Activated CD8-positive, alpha-beta memory T cell treated with anti-CD3 and anti-CD28 coated beads, Interleukin-2, amount 50 U/mL, for 48 hours (primary cell): ENCODE measurements around the gene OR10V1.

Experiments
- DNase-seq: peaks from one replicate; pipeline ENCODE4 v3.0.0-alpha.2; 2020

The OR10V1 gene, protein sequence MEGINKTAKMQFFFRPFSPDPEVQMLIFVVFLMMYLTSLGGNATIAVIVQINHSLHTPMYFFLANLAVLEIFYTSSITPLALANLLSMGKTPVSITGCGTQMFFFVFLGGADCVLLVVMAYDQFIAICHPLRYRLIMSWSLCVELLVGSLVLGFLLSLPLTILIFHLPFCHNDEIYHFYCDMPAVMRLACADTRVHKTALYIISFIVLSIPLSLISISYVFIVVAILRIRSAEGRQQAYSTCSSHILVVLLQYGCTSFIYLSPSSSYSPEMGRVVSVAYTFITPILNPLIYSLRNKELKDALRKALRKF

DNA sequence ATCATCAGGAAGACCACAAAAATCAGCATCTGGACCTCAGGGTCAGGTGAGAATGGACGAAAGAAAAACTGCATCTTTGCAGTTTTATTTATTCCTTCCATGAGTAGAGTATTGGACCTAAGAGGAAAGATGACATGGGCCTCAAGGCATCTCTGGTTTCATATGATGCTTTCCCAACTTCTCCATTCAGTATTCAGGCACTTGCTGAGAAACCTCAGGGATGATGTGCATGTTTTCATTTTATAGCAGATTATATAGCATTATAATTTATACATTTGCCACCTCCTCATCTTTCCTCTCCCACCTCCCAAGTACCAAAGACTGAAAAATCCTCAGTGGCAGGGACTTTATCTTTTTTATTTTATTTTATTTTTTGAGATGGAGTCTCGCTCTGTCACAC is at the start of gene OR10V1:
TSS of gene OR10V1 (minus strand) at position 101 of the 400 bp plus-strand sequence. CDS start at position 101, 0 bp downstream.
- DNase-seq: no peak

DNA sequence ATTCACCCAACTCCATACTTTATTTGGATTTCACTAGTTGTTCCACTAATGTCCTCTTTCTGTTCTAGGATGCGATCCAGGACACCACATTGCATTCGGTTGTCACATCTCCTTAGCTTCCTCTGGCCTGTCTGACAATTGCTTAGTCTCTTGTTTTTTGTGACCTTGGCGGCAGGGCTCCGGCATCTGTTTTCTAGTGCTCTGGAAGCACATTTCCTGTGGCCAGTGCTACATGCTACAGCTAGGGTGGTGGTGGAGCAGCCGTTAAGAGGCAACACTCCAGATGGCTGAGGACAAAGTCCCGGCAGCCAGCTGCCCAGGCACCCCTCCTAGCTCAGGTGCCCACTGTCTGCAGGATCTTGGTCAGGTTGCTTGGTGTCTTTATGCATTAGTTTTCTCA is 48.3 kb upstream of the OR10V1 start:
- DNase-seq: no peak

DNA sequence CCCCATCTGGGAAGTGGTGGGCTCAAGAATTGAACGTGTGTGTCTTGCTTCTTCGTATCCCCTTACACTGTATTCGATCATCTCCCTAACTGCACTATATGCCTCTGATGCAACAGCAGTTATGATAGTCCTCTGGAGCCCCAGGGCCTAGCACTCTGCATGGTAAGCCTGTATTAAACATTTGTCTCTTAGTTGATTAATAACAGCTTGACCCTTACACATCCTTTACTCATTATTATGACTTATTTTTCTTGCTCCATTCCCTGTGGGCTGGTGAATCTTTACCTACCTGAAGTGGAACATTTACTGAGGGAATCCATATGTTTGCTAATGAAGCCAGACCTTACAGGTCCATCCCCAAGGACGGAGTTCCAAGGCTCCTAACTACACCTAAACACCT is 47.1 kb upstream of the OR10V1 start:
- no peak for DNase-seq

DNA sequence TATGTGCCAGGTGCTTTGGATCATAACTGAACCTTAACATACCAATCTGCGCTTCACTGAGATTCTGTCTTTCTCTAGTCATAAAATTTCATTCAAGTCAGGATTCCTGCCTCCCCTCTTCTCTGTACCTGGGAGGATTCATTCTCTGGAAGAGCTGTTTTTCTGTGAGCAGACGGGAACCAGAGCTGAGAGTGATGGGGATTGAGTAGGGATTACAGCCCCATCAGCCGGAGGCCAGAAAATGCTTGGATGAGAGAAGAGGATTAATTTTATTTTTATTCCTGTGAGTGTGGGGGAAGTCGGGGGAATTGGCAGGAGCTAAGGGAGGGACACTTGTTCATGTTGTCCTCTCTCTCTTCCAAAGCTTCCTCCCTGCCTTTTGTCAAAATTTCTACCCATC is 46.3 kb upstream of the OR10V1 start:
- no peak for DNase-seq

DNA sequence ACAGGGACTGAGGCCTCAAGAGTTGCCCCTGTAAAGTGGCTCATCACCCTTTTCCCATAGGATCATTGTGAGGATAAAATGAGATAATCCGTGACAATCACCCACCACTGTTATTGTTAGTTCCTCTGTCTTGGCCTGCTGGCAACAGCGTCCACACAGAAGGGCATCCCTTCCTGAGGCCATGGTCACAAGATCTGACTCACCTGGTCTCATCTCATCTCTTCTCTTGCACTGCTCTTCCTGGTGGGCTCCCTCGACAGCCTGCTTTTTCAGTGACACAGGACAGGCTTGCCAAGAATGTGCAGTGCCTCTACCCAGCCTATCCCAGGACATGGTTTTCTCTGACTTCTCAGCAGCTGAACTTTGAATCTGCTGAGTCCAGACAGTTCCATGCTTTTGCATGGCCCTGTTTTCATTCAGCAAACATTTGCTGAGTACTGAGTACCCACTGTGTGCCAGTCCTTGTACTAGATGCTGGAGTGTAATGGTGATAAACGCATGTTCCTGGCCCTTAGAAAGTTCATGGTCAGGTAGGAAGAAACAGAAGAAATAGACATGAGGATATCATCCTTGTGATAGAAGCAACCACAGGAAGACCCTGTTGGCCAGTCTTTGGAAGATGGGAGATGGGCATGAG is 44.9 kb upstream of the OR10V1 start:
- DNase-seq: no peak

DNA sequence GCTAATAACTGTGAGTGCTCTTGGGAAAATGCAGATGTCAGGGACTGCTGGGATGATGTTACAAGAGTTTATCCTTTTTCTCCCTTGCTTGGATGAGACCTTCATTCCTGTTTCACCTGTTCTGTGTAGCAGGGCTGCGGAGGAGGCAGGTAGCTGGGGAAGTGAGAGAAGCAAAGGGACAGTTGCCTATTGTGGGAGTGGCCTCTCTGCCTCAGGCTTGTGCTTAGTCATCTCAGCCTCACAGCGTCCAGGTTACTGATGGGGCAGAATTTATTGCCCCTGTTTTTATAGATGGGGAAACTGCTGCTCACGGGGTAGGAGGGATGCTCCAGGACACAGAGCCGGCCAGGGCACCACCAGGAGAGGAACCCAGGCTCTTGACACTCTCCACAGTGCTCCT is 43.2 kb upstream of the OR10V1 start:
- no peak for DNase-seq

DNA sequence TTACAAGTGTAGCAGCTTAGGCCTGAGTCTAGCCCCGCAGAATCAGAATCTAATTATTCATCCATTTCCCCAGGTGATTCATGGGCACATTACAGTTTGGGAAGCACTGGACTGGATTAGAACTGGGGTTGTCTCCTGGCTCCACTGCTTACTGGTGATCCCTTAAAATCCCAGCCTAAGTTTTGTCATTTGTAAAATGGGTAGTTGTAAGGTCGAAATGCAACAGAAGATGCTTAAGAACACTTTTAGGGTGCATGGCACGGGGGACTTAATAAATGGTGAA is 42.9 kb upstream of the OR10V1 start:
- DNase-seq: no peak

DNA sequence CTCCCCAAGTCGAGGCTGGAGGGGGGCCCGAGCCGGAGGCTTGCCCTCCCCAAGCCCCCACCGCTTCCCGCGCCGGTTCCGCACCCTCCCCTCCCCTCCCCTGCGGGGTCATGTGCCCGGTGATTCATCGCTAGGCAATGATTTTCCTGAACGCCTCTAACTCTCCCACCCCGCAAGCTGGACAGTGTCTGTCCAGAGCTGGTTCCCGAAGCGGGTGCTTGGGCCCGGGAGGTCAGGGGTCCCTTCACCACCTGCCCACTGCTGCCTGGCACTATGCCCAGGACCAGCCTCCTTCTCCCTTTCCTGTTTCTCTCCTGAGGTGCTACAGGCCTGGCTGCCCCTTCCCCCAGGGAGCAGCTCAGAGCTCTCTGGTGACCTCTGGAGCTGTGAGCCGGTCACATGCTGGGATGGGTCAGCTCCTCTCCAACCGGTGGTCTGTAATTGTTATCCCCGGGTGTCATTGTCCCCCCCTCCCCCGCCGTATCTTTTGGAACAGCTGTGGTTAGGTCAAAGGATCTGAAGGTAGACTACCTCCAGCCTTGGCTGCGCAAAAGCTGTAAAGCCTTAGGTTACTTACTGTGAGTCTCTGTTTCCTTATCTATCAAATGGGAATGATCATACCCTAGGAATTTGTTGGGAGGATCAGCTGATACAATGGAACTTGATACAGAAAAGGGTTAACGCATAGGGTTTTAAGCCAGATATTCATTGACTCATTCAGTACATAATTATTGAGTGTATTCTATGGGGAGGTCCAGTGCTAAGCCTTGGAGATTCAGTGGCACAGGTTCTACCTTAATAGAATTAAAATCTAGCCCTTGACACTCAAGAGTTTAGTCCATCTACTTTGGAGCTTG is 42.3 kb upstream of the OR10V1 start:
- DNase-seq: peak; percentile 65

DNA sequence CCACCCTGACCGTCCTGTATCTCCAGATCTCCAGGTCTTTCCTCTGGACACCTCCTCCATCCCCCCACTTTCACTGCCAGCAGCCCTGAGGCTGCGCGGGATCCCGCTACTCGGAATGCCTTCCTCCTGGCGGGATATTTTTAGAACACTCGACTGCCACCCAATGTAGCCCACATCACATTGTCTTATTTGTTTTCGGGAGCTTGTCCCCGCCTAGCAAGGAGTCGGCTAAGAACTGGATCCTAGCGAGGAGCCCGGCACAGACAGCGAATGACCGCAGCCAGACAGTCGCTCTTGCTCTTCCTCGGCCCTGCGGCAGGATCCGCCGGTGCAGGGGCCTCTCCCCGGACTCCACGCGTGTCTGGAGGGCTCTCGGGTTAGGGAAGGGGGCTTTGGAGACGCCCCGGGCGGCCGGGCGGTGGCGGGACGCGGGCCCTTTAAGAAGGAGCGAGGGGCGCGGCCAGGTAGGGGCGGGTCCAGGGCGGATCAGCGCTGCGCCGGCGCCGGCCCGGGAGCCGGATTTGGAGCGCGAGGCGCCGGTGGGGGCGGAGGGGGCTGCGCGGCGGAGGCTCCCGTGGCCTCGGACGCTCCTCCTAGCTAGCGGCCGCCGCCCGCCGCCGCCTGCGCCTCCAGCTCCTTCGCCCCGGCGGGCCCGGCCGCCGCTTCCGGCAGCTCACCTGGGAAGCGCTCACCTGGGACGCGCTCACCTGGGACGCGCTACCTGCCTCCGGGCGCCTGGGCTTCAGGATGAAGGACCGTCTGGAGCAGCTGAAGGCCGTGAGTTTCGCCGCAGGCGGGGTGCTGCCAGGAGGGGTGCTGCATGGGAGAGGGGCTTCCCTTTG is 41.4 kb upstream of the OR10V1 start, which contains the start of gene STX3:
TSS of gene STX3 (plus strand) at position 518 of the 842 bp plus-strand sequence. CDS start at position 748, 230 bp downstream.
- DNase-seq: peak; percentile 83

DNA sequence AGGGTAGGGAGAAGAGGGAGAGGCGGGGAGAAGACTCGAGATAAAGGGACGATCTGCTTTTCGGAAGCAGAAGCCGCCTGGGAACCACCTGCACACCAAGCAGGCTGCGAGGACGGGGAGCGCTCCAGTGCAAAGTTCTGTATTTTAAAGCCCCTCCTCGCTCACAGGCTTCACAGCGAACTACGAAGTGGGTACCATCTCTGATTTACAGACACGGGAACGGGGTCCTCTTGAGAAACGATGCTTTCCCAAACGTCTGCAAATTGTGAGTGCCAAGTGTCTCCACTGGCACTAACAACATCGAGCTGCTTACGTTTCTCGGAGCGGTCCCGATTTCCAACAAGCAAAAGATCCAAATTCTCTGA is 40.8 kb upstream of the OR10V1 start:
- peak; percentile 69 for DNase-seq

DNA sequence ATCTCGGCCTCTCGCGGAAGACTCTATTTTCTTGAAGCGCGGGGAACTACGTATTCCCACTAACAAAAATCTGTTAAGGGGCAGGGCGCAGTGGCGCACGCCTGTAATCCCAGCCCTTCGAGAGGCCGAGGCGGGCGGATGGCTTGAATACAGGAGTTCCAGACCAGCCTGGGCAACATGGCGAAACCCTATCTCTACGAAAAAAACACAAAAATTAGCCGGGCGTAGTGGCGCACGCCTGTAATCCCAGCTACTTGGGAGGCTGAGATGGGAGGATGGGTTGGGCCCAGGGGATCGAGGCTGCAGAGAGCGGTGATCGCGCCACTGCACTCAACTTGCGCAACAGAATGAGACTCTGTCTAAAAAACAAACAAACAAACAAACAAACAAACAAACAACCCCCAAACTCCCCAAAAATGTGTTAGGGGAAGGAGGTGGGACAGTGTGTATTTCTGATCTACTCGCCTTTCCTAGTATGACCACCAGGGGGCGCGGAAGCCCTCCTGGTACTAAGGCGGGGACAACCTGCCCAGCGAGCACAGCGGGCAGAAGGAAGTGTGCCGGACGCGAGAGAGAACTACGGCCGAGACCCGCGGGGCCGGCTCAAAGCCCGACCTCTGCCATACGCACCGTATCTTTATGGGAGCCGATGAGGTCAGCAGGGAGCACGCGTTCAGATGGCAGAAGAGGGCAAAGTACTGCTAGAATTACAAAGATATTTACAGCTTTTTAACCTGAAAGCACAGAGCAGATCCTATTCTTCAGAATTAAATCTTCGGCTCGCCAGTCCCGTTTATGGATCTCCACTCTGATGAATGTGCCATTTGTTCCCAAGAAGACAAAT is 40.2 kb upstream of the OR10V1 start:
- peak; percentile 94 for DNase-seq

DNA sequence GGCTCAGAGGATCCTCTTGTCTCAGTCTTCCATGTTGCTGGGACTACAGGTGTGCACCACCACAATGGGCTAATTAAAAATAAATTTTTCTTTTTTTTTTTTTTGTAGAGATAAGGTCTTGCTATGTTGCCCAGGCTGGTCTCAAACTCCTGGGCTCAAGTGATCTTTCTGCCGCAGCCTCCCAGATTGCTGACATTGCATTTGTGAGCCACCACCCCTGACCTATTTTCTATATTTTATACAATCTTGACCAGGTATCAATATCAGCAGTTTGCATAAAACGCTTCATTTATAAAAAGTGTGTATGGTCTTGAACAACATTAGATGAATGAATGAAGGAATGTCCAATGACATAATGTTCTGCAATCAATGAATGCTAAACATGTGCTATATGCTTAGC is 32.5 kb upstream of the OR10V1 start:
- no peak for DNase-seq

DNA sequence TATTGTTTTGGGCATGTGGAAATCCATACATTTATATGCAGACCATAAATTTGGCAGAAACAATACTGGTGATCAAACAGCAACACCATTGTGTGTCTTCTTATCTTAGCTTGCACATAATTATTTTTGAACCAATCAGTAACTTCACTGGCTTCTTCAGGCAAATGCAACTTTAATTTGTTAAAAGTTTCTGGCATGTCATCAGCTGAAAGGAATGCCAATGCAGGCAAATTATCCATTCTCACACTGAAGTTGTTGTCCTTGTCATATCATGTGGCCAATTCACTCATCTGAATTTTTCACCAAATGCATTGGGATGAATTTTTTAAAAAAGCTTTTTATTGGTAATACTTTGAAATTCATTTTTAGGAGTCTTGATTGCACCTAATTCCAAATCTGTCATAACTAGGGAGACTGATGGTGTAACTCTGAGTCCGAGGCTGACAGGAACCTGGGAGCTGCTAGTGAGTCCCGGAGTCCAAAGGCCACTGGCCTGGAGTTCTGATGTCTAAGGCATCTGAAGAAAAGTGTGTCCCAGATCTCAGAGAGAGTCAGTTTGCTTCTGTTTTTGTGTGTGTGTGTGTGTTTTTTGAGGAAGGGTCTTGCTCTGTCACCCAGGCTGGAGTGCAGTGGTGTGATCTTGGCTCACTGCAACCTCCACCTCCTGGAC is 17.4 kb upstream of the OR10V1 start:
- DNase-seq: no peak

DNA sequence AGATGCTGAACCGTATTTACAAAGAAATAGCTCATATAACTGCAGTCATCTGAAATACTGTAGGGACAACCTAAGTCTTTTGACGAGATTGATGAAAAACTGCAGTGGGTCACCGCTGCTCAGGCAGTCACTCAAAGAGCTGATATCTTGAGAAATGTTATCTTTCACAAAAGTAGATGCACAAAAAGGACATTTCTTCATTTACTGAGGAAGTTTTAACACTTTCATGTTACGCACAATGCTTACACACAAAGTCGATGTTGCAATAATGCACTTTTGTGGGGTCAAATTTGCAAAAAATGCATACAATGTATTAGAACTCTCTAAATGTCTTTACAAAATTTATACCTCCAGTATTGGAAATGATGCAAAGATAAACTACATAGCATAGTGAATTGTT is 16.2 kb upstream of the OR10V1 start:
- DNase-seq: no peak

DNA sequence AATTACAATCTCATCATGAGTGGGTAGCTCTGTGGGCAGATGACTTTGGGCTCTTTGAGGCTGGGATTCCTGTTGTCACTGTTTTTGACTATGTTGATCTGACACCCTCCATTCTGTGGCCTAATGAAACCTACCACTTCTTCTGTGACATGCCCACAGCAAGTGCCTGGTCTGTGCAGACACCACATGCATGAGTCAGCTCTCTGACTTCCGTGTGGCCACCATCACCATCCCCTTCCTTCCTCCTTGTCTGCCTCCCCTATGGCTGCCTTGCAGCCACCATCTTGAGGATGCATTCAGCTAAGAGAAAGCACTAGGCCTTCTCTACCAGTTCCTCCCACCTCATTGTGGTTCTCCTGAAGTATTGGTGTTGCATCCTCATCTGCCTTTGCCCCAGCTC is 15.3 kb upstream of the OR10V1 start:
- no peak for DNase-seq

DNA sequence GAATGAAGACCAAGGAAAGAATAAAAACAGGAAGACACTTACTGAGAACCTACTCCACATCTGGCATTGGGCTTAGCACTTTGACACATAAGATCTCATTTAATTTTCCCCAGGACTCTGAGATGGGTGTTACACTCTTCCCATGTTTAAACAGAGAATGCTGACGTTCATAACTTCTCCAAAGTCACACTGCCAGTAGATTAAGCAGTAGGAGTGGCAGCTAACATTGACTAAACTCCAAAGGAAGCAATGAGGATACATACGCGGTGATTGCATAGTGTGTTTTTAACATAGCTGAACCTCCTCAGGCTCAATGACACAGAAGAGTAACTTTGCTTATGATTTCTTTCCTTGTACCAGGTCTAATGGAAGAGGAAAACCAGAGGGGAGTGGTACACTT is 14.5 kb upstream of the OR10V1 start:
- DNase-seq: no peak

DNA sequence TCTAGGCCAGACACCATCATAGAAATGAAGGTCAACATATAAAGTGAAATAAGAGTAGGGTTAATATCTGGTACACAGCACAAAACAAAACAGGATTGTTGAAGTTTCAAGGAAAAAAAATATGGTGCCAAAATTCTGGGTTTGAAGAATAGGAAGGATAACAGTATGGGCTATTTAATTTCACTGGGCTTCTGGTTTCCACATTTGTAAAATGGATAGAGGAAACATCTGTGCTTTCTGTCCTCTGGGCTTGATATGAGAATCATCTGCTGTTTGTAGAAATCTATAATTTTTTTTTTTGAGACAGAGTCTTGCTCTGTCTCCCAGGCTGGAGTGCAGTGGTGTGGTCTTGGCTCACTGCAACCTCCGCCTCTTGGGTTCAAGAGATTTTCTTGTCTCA is 13.8 kb upstream of the OR10V1 start:
- DNase-seq: no peak

DNA sequence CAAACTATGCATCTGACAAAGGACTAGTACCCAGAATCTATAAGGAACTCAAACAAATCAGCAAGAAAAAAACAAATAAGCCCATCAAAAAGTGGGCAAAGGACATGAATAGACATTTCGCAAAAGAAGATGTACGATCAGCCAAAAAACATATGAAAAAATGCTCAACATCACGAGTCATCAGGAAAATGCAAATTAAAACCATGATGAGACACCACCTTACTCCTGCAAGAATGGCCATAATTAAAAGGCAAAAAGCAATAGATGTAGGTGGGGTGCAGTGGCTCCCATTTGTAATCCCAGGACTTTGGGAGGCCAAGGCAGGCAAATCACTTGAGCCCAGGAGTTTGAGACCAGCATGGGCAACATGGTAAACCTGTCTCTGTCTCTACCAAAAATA is 10.4 kb upstream of the OR10V1 start:
- no peak for DNase-seq

DNA sequence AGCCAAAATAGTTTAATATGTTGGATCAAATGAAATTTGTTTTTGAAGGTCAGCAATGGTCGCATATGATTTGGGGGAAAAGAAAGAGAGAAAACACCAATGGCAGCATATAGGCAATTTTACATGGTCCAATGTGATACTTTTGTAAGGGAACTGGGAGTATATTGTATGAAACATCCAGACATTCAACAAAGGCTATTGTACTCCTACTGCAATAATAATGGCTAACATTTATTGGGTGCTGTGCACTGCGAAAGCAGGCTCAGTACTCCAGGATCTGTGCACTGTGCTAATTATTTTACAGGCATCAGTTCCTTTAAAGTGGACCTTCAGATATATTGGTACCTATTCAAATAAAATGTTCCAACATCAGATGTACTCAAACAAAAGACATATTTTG is 5.9 kb upstream of the OR10V1 start:
- no peak for DNase-seq

DNA sequence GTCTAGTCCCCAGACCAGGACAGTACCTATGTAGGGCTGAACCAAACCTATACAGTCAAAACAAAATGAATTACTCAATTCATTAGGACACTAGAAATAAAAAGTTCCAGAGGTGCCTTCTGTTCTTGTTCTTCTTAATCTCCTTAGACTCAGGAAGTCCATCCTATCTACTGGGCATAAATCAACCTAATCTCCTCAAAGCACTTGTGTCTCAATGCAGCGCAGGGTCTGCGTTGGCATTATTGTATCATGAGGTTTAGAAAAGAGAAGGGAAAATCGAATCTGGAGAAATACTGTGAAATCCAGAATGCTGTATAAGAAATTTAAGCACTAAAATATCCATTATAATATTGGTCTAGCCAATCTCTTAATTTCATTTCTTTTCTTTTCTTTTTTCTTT is 2.4 kb upstream of the OR10V1 start:
- no peak for DNase-seq

DNA sequence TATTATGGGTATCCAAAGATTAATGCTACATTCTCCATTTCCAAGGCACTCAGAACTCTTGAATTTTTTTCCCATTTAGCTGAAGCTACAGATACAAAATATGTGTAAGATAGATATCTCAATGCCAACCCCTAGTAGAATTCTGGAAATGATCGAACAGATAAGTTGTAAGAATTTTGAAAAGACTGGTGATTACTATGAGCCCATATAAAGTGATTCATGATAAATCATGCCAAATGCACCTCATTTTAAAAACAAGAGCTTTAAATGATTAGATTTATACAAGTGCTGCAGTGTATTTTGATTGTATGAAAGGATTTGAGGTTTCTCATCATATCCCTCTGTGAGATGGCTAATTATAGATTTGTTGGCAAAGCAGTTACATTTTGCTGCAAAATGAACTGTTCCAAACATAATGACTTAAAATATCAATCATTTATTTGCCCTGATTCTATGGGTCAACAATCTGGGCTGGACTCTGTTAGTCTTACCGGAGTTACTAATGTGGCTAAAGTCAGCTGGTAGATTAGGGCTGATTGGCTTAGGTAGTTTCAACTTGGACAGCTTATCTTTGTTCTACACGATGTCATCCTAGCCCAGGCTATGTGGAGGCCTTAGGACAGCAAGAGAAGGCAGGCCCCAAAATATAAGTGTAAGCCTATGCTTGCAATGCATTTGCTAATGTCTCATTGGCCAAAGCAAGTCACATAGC is 3.4 kb downstream of the OR10V1 start:
- no peak for DNase-seq
